ENCODE results near the gene TRIM28.
A peak's percentile ranks its signal among the peaks of the same experiment; 100 is the strongest.

The TRIM28 gene

GRCh38 chr19:58555920-58556621, 12.2 kb downstream of the TRIM28 start:
- in situ Hi-C loops (cut with HindIII; ENCODE audit: low sequenced_read_pairs) = no loop called here
- no peak for DNase-seq (ENCODE audit: low read depth, low spot score)
- no peak for TF ChIP-seq CTCF (IDR thresholded peaks at IDR 0.05; ENCODE audit: low read depth, low read length)
- H3K4me3 ChIP-seq (ENCODE audit: low read depth, low read length) = no peak overlapping the region

GRCh38 chr19:58556622-58557220, 12.9 kb downstream of the TRIM28 start:
- DNase-seq (ENCODE audit: low read depth, low spot score) = no peak
- no peak for TF ChIP-seq CTCF (IDR thresholded peaks at IDR 0.05; ENCODE audit: low read depth, low read length)
- in situ Hi-C loops (cut with HindIII; ENCODE audit: low sequenced_read_pairs) = no loop called here
- peak overlapping the region; percentile 100 for H3K4me3 ChIP-seq (ENCODE audit: low read depth, low read length)

GRCh38 chr19:58557221-58558065, 13.6 kb downstream of the TRIM28 start:
- H3K4me3 ChIP-seq (ENCODE audit: low read depth, low read length) = peak overlapping the region; percentile 100
- no peak for TF ChIP-seq CTCF (IDR thresholded peaks at IDR 0.05; ENCODE audit: low read depth, low read length)
- DNase-seq (ENCODE audit: low read depth, low spot score) = no peak
- in situ Hi-C loops (cut with HindIII; ENCODE audit: low sequenced_read_pairs) = no loop called here

GRCh38 chr19:58558066-58558622, 14.3 kb downstream of the TRIM28 start, which contains the start of gene UBE2M:
UBE2M (minus strand) TSS chr19:58558611; CDS start chr19:58558381, 230 bp downstream.
- peak; percentile 35 for DNase-seq (ENCODE audit: low read depth, low spot score)
- H3K4me3 ChIP-seq (ENCODE audit: low read depth, low read length) = peak within 1 kb of the TSS; percentile 100
- no peak for TF ChIP-seq CTCF (IDR thresholded peaks at IDR 0.05; ENCODE audit: low read depth, low read length)
- in situ Hi-C loops (cut with HindIII; ENCODE audit: low sequenced_read_pairs) = no loop called here

GRCh38 chr19:58558623-58559274, 14.9 kb downstream of the TRIM28 start:
- in situ Hi-C loops (cut with HindIII; ENCODE audit: low sequenced_read_pairs) = no loop called here
- no peak for TF ChIP-seq CTCF (IDR thresholded peaks at IDR 0.05; ENCODE audit: low read depth, low read length)
- peak; percentile 99 for DNase-seq (ENCODE audit: low read depth, low spot score)
- peak overlapping the region; percentile 100 for H3K4me3 ChIP-seq (ENCODE audit: low read depth, low read length)
